Adrenal gland (tissue), 5 donors: ENCODE data around the gene HELZ.

Source experiments
- CTCF ChIP-seq, 6 experiments: fragments of 450-650 bp in 4 of 6; fragments of 200-600 bp in 2 of 6; sonication (generic) in 1 of 6; IDR thresholded peaks; 1 replicate in 5 of 6; 2 replicates in 1 of 6; pipeline versions ENCODE4 v1.5.1 to v1.8.0; 2016 to 2021; ENCODE audit warnings: antibody characterized with exemption in 6 of 6, mild to moderate bottlenecking in 2 of 6, moderate library complexity in 1 of 6
- POLR2A ChIP-seq, 2 donors: fragments of 450-650 bp; IDR thresholded peaks; one replicate each; pipeline ENCODE4 v1.6.1; 2017; ENCODE audit warnings: antibody characterized with exemption in 2 of 2, mild to moderate bottlenecking in 2 of 2, moderate library complexity in 1 of 2
- donor health status: DM: no; HTN: no; CAD: no.

- TF ChIP-seq CTCF (IDR thresholded peaks at IDR 0.05) (no peak), POLR2A (IDR thresholded peaks at IDR 0.05) (no peak)
Observed at GRCh38 chr17:67266496-67266895, 21.5 kb upstream of the HELZ start.
